Activated CD4-positive, alpha-beta T cell treated with anti-CD3 and anti-CD28 coated beads for 1 hour (primary cell): Measurements from ENCODE around the gene USP3.
A peak's percentile ranks its signal among the peaks of the same experiment; 100 is the strongest.

Source experiments
- DNase-seq: peaks from one replicate; pipeline ENCODE4 v3.0.0-alpha.2; 2020

USP3 gene

DNA sequence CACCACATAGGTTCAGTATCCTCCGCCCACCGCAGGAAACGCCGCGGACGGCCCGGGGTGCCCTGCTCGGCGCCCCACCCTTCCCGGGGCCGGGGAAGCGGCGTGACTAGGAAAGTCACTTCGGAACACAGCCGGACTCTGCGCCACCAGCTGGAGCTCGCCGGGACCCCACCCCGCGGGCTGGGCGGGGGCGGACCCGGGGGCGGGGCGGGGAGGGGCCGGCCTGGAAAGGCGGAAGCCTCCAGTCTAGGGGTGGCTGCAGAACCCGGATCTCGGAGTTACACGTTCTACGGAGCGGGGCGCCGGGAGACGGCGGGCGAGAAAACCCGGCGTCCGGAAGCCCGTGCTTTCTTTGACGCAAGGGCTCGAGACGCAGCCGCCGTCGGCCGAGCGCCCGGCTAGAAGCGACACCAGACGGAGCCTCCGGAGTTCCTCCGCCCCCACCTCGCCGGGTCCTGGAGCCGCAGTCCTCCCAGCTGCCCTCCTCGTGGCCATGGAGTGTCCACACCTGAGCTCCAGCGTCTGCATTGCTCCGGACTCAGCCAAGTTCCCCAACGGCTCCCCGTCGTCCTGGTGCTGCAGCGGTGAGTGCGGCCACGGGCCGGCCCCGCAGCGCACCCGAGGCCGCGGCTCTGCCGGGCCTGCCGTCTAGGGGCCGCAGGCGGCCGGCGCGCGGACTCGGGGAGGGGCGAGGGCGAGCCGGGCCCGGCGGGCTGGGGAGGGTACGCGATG lies at the start of gene USP3:
TSS of gene USP3 (plus strand) at position 347 of the 732 bp plus-strand sequence. CDS start at position 494, 147 bp downstream.
- DNase-seq, result peak; percentile 92

DNA sequence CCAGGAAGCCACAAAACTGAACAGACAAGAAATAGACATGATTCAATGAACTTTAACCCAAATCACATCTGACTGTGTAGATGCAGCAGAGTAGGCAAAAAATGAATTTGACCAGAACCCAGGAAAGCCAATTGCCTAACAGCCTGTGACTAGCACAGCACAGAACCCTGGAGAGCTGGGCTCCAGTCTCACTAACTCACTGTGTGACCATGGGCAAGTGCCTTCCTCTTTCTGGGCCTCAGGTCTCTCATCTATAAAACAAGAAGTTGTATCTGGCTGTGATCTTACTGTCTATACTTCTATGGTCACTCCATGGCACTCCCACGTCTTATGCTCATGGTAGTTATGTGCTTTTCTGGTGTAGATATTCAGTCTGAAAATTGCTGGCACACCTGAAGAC lies 48.1 kb upstream of the USP3 start:
- no peak for DNase-seq

DNA sequence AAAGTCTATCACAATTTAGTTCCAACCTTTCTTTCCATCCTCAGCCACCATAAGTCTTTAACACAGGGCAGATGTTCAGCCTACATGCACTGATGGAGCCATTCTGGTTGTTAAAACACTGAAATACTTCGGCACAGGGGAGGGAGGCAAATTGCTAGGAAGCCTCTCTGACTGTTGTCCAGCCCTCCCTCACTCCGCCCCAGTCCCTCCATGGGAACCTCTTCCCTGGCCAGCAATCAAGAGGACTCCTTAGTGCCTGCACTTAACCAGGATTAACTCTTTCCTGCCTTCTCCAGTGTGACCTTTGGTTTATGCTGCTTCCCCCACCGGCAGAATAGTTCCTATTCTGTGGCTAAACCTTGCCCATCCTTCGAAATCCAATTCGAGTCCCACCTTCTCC lies 47.0 kb upstream of the USP3 start:
- no peak for DNase-seq

- DNase-seq, result no peak
Measured at GRCh38 chr15:63458026-63458425, 46.4 kb upstream of the USP3 start.

- DNase-seq, result no peak
Measured at GRCh38 chr15:63458794-63459395, 45.5 kb upstream of the USP3 start.

- no peak for DNase-seq
Measured at GRCh38 chr15:63460210-63461155, 43.9 kb upstream of the USP3 start.

DNA sequence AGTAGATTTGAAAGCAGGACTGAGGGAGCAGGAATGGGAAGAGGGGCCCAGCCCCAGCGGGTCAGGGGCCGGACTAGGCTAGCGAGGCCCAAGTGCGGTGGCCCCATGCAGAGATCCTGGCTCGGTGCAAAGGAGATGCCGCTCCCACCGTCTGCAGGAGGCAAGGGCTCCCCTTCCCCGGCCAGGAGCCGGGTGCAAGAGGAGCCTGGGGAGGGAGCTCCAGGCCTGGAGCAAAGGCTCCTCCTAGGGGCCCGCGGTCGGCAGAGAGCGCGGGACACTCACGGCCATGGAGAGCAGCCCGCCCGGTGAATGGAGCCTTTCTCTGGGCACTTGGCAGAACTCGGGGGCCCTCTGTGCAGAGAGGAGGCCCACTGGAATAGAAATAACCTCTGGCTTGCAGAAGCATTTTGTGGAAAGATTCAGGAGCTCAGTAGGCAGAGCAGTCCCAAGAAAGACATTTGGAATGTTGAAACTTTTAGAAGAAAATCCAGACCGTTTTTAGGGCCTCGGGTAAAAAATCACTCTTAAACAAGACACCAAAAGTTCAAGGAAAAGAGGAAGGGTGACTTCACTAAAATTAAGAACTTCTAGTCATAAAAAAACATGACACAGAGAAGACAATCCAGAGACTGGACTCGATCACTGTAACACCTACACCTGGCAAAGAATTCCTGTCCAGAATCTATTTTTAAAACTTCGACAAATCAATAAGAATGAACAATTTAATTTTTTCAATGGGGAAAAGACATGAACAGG lies 43.0 kb upstream of the USP3 start:
- no peak for DNase-seq

GRCh38 chr15:63462088-63462487 lies 42.3 kb upstream of the USP3 start:
- DNase-seq, result no peak

GRCh38 chr15:63463036-63463435 lies 41.4 kb upstream of the USP3 start:
- DNase-seq, result no peak

DNA sequence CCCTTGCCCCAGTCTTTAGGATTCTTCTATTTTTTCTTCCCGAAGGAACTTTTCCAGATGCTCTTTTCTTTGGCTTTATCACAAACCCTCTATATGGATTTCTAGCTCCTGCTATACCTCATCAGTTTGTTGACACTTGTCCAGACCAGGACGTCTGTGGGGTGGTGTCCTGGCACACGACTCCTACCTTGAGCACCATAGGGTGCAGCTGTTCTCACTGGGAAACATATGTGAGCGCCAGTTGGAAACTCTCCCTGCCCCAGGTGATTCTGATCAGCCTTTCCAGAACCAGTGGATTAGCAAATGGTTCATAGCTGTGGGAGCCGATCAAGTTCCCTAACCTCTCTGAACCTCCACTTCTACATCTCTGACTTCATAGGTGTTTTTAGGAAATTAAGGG lies 40.6 kb upstream of the USP3 start:
- no peak for DNase-seq

DNA sequence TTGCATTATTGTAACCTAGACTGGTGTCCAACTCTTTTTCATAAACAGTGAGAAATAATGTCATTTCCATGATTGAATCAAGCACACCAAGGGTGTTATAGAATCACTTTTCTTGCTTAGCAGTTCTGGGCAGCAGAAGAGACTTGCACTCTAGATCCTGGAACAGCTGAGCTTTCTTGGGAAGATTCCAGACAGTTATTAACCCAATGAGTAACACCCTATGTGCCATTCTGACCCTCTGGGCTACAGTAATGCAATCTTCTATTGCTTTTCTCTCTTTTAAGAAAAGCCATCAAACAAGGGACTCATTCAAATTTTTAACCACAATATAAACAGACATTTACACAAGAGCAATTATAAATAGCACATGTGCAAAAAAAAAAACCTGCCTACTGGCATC lies 39.3 kb upstream of the USP3 start:
- no peak for DNase-seq

GRCh38 chr15:63466378-63467192 lies 37.8 kb upstream of the USP3 start:
- DNase-seq, result peak; percentile 22

- no peak for DNase-seq
Measured at GRCh38 chr15:63469190-63469589, 35.2 kb upstream of the USP3 start.

- no peak for DNase-seq
Measured at GRCh38 chr15:63469984-63470383, 34.4 kb upstream of the USP3 start.

- DNase-seq, result no peak
Measured at GRCh38 chr15:63473007-63473748, 31.2 kb upstream of the USP3 start.

- DNase-seq, result no peak
Measured at GRCh38 chr15:63473749-63473998, 30.7 kb upstream of the USP3 start.

GRCh38 chr15:63473999-63474809 lies 30.2 kb upstream of the USP3 start:
- peak; percentile 36 for DNase-seq

DNA sequence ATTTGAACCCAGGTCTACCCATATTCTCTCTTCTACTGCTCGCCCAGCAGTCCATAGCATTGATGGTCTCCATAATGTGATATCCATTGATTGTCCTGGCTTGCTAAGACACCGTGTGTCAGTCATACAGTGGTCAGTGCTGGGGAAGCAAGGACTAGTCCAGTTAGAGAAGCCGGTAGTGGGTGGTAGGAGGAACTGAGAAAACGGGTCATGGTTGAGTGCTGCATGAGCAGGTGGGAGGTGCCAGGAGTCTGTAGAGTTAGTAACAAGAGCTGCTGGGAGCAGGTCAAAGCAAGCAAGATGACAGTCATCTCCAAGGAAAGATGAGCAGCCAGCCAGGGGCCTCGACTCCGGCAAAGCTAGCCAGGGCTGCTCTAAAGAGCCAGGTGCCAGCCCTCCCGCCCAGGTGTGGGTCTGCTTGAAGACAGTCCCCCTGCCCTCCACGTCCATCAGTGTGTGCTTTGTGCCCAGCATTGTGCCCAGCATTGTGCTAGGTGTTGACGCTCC lies 29.5 kb upstream of the USP3 start:
- DNase-seq, result no peak

DNA sequence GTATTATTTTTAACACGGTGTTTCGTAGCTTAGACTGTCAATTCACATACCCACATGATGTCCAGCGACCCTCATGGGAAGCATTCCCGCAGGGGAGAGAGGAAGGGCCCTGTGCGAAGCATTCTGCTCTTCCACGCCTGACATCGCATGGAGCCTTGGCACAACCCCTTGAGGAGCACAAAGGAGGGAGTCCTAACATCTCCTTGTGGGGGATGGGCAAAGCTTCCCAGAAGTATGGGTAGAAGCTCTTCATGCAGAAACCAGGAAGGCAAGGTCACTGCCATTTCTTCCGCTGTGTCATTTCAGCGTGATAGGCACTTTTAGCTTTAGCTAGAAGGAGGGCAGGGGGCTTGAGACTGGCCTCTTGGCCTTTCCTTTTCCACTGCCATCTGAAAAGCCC lies 28.7 kb upstream of the USP3 start:
- DNase-seq, result no peak

GRCh38 chr15:63476229-63476632 lies 28.2 kb upstream of the USP3 start:
- DNase-seq, result no peak
